NCI-H446 treated with DMSO at 0.1 percent for 48 hours (cell line): ENCODE data around the gene SPINK5.
"Not testable (repeated sequence)": the region's sequence is repeated elsewhere in the genome, so short reads cannot be mapped to it uniquely, and the experiment has no call there.

ENCODE experiments used
- DNase-seq: peaks from one replicate; lab custom pipeline; 2025; lab: John Stamatoyannopoulos, UW

Gene SPINK5, protein sequence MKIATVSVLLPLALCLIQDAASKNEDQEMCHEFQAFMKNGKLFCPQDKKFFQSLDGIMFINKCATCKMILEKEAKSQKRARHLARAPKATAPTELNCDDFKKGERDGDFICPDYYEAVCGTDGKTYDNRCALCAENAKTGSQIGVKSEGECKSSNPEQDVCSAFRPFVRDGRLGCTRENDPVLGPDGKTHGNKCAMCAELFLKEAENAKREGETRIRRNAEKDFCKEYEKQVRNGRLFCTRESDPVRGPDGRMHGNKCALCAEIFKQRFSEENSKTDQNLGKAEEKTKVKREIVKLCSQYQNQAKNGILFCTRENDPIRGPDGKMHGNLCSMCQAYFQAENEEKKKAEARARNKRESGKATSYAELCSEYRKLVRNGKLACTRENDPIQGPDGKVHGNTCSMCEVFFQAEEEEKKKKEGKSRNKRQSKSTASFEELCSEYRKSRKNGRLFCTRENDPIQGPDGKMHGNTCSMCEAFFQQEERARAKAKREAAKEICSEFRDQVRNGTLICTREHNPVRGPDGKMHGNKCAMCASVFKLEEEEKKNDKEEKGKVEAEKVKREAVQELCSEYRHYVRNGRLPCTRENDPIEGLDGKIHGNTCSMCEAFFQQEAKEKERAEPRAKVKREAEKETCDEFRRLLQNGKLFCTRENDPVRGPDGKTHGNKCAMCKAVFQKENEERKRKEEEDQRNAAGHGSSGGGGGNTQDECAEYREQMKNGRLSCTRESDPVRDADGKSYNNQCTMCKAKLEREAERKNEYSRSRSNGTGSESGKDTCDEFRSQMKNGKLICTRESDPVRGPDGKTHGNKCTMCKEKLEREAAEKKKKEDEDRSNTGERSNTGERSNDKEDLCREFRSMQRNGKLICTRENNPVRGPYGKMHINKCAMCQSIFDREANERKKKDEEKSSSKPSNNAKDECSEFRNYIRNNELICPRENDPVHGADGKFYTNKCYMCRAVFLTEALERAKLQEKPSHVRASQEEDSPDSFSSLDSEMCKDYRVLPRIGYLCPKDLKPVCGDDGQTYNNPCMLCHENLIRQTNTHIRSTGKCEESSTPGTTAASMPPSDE

GRCh38 chr5:148063861-148064260 lies at the start of gene SPINK5:
SPINK5 (plus strand) TSS chr5:148063980; CDS start chr5:148064045, 65 bp downstream.
- DNase-seq: no peak

GRCh38 chr5:148014276-148014675 lies 49.5 kb upstream of the SPINK5 start:
- no peak for DNase-seq

GRCh38 chr5:148020257-148020988 lies 43.4 kb upstream of the SPINK5 start:
- DNase-seq: no peak

DNA sequence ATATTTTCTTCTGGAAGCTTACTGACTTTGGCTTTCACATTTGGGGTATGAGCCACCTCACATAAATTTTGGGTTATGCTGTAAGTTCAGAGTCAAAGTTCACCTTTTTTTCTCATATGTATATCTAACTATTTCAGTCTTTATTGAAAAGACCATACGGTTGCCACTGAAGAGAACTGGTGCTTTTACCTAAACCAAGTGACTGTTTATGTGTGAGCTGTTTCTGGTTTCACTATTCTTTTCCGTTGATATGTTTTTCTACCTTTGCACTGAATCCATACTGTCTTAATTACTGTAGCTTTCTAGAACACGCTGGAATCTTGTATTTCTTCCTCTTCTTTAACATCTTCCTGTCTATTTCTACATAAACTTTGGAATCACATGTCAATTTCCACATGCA lies 36.3 kb upstream of the SPINK5 start:
- no peak for DNase-seq

DNA sequence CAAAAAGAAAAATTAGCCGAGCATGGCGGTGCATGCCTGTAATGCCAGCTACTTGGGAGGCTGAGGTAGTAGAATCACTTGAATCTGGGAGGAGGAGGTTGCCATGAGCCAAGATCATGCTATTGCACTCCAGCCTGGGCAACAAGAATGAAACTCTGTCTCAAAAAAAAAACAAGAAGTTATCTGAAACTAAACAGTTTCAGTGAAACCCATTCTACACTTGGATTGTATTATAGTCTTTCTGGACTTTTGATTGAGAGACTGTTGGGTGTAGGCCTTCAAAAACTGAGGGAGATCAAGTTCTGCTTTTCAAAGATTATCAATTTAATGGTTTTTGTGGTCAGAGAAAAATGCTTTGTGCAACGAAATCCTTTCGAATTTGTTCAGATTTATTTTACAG lies 34.6 kb upstream of the SPINK5 start:
- no peak for DNase-seq

DNA sequence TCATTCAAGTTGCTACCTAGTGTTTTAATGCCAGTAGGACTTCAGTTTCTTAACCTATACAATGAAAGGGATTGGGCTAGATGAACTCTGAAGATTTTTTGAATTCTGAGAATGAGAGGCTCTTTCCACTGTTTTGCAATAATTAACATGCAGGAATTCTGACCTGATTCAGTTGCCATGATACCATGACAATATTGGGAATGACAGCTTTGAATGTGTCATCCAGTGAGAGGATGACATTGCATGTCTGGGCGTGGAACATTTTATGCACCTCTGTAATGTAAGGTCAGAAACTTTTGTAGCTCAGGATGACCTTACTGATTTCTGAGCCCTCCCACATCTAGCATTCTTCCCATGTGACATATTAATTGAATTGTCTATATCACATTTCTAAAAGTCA lies 30.6 kb upstream of the SPINK5 start:
- no peak for DNase-seq

DNA sequence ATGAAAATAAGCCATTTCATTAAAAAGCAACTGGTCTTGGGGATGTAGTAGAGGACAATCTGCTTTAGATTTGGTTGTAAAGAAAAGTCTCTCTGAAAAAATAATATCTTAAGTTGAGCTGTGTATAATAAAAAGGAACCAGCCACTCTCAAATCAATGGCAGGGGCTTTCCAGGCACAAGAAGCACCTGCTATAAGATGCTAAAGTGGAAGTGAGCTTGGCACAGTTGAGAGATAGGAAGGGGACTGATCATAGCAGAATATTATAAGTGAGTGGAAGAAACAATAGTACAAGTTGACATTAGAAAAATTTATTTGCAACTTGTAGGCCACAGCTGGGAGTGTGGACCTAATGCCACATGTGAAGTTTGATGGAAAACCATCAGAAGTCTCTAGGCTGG lies 28.1 kb upstream of the SPINK5 start:
- no peak for DNase-seq

DNA sequence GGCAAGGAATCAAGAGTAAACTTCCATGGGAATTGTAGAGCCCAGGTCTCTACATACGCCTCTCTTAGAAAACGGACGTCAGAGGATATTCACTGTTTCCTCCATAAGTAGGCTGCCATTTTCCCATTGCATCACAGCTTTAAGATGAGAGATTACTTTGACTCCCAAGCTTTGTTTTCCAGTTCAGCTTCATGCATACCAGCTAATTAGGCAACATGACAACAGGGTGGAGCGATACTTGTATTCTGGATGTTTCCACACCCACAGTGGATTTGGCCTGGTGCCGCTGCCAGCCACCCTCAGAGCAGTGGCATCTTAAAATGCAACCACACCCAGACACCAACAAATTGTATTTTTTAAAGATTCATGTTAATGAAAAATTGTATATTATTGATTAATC lies 20.9 kb upstream of the SPINK5 start:
- no peak for DNase-seq

- no peak for DNase-seq
Observed at GRCh38 chr5:148043705-148044104, 20.1 kb upstream of the SPINK5 start.

- not testable (repeated sequence) for DNase-seq
Observed at GRCh38 chr5:148055160-148055559, 8.6 kb upstream of the SPINK5 start.

DNA sequence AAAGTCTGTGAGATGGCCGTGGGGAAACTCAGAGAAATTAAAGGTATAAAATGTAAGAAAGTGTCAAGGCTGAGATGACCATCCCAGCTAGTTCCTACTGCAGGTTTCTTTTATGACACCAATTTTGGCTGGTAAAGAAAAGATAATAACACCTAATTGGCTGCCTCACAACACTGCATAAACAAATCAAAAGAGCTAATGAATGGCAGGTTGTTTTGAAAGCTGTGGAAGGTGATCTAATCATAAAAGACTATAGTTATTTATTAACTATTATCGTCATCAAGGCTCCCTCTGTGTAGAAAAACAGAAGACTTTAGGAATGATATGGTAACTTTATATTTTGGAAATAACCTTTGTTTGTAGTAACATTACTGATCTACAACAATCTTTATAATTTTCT lies 3.5 kb upstream of the SPINK5 start:
- no peak for DNase-seq

GRCh38 chr5:148060881-148061280 lies 2.9 kb upstream of the SPINK5 start:
- DNase-seq: no peak

- no peak for DNase-seq
Observed at GRCh38 chr5:148070621-148071020, 6.8 kb downstream of the SPINK5 start.

GRCh38 chr5:148072207-148072606 lies 8.4 kb downstream of the SPINK5 start:
- no peak for DNase-seq

DNA sequence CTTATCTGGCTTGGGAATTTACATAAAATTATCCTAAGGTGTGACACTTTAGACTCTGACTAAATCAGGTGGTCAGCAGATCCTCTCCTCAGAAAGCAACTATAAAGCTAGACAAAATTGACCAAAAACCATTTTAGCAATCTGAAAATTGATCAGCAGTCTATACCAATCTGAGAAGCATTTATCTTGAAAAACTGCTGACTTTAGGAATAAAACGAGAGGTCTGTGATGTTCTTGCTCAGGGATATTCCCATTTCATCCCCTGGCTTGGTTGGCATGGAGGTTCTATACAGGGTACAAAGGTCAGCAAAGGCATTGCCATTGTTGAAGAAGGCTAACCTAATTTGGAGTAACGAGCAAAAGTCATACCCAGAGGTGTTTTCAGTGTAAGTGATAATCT lies 11.7 kb downstream of the SPINK5 start:
- DNase-seq: no peak

GRCh38 chr5:148083203-148083602 lies 19.4 kb downstream of the SPINK5 start:
- DNase-seq: no peak

DNA sequence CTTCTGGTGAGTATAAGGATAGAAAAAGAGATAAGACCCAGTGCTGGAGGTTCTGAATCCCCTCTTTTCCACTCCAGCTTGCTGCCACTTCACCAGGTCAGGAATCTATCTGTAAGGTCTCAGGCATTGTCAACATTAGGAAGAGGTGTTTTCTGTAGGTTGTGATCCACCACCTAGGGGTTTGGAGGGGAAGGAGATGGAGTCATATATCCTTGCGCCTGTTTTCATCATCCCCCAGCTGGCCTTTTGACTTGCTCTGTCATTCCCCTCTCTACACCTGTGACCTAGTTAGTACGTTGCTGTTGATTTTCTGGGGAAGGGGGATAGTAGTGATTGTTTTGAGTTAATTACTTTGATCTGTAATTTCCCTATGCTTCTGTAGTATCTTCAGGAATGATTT lies 20.5 kb downstream of the SPINK5 start:
- DNase-seq: no peak

GRCh38 chr5:148085310-148085709 lies 21.5 kb downstream of the SPINK5 start:
- DNase-seq: no peak

GRCh38 chr5:148085977-148086705 lies 22.4 kb downstream of the SPINK5 start:
- DNase-seq: no peak

GRCh38 chr5:148090146-148090772 lies 26.5 kb downstream of the SPINK5 start:
- no peak for DNase-seq

- DNase-seq: no peak
Observed at GRCh38 chr5:148090773-148091250, 27.0 kb downstream of the SPINK5 start.
